22Rv1 (cell line): ENCODE results near the gene MTG1.

Source experiments
- CTCF ChIP-seq: fragments of 450-650 bp; IDR thresholded peaks from 2 replicates; pipeline ENCODE4 v1.5.1; 2017; ENCODE audit warnings: mild to moderate bottlenecking
- ZFX ChIP-seq: fragments of 450-650 bp; IDR thresholded peaks from 2 replicates; pipeline ENCODE4 v1.6.1; 2017; ENCODE audit warnings: antibody characterized with exemption, borderline replicate concordance

GRCh38 chr10:133379152-133379800 is 14.7 kb upstream of the MTG1 start, which contains the start of gene PAOX:
- TF ChIP-seq CTCF (no peak), ZFX (no peak)
